T-helper 1 cell treated with Interleukin-12 subunit alpha and Interleukin-12 subunit beta and Interleukin-4 antibody, amounts not matched to agents 30 μg/mL and 1 μg/mL, for 36 hours (primary cell): Measurements from ENCODE around the gene GNAL.
"Not testable (repeated sequence)": the region's sequence is repeated elsewhere in the genome, so short reads cannot be mapped to it uniquely, and the experiment has no call there.

Source experiments
- H3K27ac Mint-ChIP-seq: one replicate; pipeline ENCODE4 v1.8.0; 2021; ENCODE audit warnings: mild to moderate bottlenecking, mixed read lengths
- H3K27me3 Mint-ChIP-seq: one replicate; pipeline ENCODE4 v1.8.0; 2021; ENCODE audit warnings: low read depth, mixed read lengths
- H3K36me3 Mint-ChIP-seq: one replicate; pipeline ENCODE4 v1.8.0; 2021; ENCODE audit warnings: low read depth, mixed read lengths
- H3K4me1 Mint-ChIP-seq: one replicate; pipeline ENCODE4 v1.8.0; 2021; ENCODE audit warnings: low read depth, mixed read lengths
- H3K4me3 Mint-ChIP-seq: one replicate; pipeline ENCODE4 v1.8.0; 2021; ENCODE audit warnings: mild to moderate bottlenecking, moderate library complexity, mixed read lengths
- H3K9me3 Mint-ChIP-seq: one replicate; pipeline ENCODE4 v1.8.0; 2021; ENCODE audit warnings: mixed read lengths

GNAL gene

DNA sequence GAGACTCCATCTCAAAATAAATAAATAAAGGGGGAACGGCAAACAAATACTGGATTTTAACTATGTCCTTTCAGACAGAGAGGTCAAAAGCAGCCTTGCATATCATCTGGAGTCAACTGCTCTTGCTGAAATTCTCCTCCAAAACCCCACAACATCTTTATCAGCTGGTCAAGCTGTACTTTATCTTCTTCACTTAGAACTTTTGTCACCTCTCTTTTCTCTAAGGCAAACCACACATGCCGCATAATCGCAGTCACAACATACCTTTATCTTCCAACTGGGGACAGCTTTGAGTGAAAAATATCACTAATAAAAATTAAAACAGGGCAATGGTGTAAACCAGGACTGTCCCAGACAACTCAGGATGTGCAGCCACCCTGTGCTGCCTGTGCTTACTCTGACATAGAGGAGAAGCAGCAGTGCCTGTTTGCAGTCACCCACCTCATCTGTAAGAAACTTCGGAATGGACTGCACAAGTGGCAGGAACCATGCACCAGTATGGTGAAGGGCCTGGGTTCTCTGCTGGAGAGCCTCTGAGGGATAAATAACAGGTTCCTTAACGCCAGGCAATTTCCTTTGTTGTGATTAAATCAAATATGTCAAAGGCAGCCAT lies 212.9 kb downstream of the GNAL start:
- no peak overlapping the region for H3K4me3 Mint-ChIP-seq
- H3K4me1 Mint-ChIP-seq: peaks cover 9% of the 10 kb centered on the region
- H3K9me3 Mint-ChIP-seq: no peaks in the 10 kb centered on the region
- no peak overlapping the region for H3K27ac Mint-ChIP-seq
- no peaks in the 10 kb centered on the region for H3K27me3 Mint-ChIP-seq
- H3K36me3 Mint-ChIP-seq: peaks cover 22% of the 10 kb centered on the region

DNA sequence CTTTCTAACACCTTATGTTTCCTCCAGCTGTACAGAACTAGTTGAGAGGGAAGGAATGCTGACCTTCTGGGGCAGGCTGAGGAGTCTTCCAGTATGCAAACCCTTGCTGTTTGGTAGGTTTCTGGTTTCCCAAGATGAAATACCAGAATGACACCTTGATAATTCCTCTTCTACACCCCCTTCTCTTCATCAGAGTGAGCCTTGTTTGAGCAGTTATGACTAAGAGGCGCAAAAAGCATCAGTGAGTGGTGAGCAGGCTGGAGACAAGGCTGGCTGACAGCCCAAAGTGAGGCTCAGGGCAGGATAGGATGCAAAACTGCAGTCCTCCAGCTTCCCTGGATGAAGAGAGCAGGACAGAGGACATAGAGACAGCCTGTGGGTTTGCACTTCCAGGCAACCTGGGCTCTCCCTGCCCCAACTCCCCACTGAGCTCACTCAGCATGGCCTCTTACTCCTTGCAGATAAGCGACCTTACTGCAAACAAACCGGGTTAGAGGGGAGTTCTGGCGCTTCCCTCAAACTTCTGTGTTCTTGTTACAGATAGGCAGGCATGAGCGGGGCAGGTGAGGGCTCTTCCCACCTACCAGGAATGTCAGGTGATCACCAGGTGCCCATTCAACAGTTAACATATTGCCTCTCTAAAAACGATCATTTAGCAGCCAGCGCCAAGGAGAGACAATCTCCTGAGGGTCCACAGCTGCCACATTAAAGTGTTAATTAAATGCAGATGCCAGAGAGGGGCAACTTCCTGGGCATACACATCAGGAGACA lies 213.6 kb downstream of the GNAL start:
- peaks cover 14% of the 10 kb centered on the region for H3K4me1 Mint-ChIP-seq
- H3K36me3 Mint-ChIP-seq: peaks cover 15% of the 10 kb centered on the region
- no peak overlapping the region for H3K27ac Mint-ChIP-seq
- no peak overlapping the region for H3K4me3 Mint-ChIP-seq
- H3K27me3 Mint-ChIP-seq: no peaks in the 10 kb centered on the region
- H3K9me3 Mint-ChIP-seq: no peaks in the 10 kb centered on the region

DNA sequence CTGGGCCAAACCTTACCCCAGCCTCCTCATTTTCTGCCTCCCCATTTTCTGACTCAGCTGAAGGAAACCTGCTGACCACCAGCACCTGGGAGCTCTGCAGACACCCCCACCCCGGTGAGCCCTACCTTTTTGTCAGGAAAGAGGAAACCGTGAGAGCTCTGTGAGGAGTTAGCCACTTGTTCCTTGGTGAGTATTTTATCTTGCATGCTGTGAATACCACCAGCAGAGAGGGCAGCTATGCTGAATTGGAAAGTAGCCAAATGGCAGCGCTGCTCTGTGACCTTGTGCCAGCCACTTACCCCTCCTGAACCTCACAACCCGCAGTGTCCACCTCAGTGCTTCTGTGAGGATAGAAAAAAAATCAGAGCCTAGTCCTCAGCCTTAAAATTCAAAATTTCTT lies 216.5 kb downstream of the GNAL start:
- Mint-ChIP-seq H3K4me1 (peaks cover 22% of the 10 kb centered on the region), H3K36me3 (peaks cover 15% of the 10 kb centered on the region), H3K4me3 (peak overlapping the region; percentile 42), H3K27ac (peak overlapping the region; percentile 26), H3K27me3 (no peaks in the 10 kb centered on the region), H3K9me3 (no peaks in the 10 kb centered on the region)

DNA sequence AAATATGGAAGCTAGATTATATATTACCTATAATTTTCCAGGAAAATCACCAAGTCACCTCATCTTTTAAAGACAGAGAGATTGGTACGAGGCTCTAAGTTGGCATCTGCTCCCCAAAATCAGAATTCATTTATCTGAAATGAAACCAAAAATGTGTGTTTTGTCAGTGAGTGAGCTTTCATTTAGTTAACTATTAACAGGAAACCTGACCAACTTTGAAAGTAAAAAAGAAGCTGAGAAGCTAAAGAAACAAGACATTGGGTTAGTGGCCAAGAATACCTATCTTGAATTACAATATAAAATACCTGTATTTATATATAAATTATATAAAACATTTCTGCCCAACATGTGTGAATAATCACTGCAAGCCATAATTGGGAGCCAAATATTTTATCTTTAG lies 217.1 kb downstream of the GNAL start:
- H3K36me3 Mint-ChIP-seq: peaks cover 15% of the 10 kb centered on the region
- H3K4me3 Mint-ChIP-seq: peak overlapping the region; percentile 42
- H3K27ac Mint-ChIP-seq: peak overlapping the region; percentile 26
- no peaks in the 10 kb centered on the region for H3K9me3 Mint-ChIP-seq
- H3K4me1 Mint-ChIP-seq: peaks cover 22% of the 10 kb centered on the region
- no peaks in the 10 kb centered on the region for H3K27me3 Mint-ChIP-seq

DNA sequence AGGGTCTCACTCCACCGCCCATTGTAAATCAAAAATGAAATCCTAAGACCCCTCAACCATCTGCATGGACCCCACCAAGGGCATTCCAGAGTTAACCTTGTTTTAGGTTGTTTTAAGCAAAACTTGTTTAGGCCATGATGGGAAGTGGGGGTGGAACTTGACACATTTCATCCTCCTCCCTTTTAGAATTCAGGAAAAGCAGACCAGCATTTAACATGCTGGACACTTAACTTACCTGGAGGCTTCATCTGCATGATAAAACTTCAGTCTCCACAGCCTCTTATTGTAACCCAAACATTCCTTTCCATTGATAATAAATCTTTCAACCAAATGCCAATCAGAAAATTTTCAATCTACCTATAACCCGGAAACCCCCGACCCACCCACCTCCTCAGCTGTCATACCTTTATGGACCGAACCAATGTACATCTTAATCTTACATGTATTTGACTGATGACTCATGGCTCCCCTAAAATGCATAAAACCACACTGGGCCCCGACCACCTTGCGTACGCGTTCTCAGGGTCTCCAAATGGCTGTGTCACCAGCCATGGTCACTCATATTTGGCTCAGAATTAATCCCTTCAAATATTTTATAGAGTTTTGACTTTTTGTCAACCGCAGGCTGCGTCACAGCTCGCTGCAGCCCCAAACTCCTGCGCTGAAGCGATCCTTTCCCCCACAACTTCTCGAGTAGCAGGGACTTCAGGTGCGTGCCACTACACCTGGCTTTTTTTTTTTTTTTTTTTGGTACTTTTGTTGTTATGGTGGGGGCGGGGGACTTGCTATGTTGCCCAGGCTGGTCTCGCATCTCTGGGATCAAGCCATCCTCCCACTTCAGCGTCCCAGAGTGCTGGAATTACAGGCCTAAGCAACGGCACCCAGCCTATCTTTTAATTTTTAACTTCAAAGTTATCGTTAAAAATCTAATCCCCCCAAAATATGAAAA lies 218.1 kb downstream of the GNAL start:
- Mint-ChIP-seq H3K4me3 (peak overlapping the region; percentile 86), H3K27me3 (no peaks in the 10 kb centered on the region), H3K9me3 (no peaks in the 10 kb centered on the region), H3K36me3 (peaks cover 9% of the 10 kb centered on the region), H3K27ac (peak overlapping the region; percentile 84), H3K4me1 (peaks cover 22% of the 10 kb centered on the region)

DNA sequence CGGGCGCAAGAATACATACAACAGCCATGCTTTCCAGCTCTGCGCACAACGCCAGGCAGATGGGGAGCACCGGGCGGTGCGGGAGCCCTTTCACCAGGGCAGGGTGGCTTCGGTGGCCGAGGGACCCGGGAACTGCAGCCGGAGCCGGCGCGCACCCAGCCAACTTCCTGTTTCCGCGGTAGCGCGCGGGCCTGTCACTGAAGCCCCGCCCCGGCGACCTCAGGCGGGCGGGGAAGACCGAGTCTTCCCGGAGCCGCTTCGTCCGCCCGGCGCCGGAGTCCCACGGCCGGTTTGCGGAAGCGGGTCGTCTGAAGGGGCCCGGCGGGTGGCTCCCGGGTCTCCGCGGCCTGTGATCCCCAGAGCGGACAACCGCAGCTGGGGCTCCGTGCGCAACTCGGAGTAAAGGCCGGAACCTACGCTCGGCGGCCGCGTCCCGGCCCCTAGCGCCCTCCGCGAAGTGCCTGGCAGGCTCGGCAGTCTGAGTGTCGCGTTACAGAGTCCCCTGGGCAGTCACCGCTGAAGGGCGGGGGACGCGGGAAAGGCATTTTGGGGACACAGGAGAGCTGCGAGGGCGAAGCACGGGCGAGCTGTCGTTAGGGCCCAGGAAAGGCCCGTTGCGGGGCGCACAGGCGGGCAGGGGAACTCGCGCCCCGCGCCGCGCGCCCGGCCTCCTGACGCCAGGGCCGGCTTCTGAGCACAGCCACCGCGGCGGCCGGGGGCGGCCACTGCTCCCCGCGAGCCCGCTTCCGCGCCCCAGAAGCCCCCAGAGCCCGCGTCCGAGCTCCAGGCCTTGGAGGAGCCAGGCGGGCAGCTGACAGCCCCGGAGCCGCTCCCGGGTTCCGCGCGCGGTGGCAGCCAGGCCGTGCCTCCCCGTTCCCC lies 219.4 kb downstream of the GNAL start, which contains the start of gene MPPE1:
TSS of gene MPPE1 (minus strand) at position 136 of the 879 bp plus-strand sequence. CDS start 11,053 bp downstream, outside the sequence.
- peak within 1 kb of the TSS; percentile 86 for H3K4me3 Mint-ChIP-seq
- H3K9me3 Mint-ChIP-seq: no peaks in the 10 kb centered on the region
- H3K4me1 Mint-ChIP-seq: peaks cover 22% of the 10 kb centered on the region
- H3K27ac Mint-ChIP-seq: peak within 1 kb of the TSS; percentile 93
- peaks cover 8% of the 10 kb centered on the region for H3K36me3 Mint-ChIP-seq
- H3K27me3 Mint-ChIP-seq: no peaks in the 10 kb centered on the region

DNA sequence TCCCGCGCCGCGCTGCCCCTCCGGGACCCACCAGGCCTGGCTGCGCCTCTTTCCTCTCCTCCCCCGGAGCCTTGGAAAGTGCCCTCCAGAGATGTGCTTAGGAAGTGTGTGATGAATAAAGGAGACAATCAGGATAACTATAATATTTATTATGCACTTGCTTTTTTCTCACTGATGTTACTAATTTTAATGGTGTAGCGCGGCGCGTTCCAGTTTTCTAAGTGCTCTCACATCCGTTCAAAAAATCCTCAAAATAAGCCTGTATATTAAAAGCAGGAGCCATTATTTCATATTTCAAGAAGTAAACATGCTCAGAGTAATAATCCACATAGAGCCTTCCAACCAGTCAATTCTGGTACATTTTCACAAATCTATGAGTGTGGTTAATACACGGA lies 220.0 kb downstream of the GNAL start:
- peak overlapping the region; percentile 93 for H3K27ac Mint-ChIP-seq
- H3K27me3 Mint-ChIP-seq: no peaks in the 10 kb centered on the region
- peak overlapping the region; percentile 86 for H3K4me3 Mint-ChIP-seq
- H3K4me1 Mint-ChIP-seq: peaks cover 19% of the 10 kb centered on the region
- H3K36me3 Mint-ChIP-seq: peaks cover 4% of the 10 kb centered on the region
- H3K9me3 Mint-ChIP-seq: no peaks in the 10 kb centered on the region

DNA sequence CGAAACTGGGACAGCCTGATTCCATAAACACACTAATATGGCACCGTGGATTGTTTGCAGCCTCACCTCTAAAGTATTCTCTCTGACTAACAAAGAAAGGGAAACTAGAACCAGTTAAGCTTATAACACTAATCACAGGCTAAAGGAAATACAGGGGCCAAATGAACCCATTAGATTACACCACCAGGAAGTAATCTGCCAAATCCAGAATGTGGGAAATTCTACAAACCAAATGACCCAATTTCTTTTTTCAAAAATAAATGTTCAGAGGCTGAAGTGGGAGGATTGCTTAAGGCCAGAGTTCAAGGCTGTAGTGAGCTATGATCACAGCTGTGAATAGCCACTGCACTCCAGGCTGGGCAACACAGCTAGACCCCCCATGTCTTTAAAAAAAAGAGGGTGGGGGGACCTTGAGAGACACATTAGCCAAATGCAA lies 220.5 kb downstream of the GNAL start:
- Mint-ChIP-seq H3K27ac (peak overlapping the region; percentile 93), H3K36me3 (peaks cover 4% of the 10 kb centered on the region), H3K4me3 (peak overlapping the region; percentile 86), H3K27me3 (no peaks in the 10 kb centered on the region), H3K4me1 (peaks cover 19% of the 10 kb centered on the region), H3K9me3 (no peaks in the 10 kb centered on the region)

DNA sequence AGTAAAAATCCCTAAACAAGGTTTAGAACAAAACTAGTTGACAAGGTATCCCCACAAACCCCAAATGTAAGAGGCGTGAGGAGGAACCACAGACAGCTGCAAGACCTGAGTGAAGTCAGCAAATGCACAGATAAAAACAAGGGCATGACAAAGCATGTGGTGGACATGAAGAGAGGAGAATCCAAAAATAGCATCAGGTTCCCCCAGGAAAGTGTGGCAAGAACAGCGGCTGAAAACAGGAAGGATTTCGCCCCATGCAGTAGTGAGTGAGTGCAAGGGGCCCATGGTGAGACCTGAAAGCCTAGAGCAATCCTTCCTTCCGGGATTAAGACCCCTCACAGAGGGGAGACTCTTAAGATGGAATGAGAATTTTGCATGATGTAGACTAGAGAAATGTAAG lies 227.8 kb downstream of the GNAL start:
- not testable (repeated sequence) for H3K4me3 Mint-ChIP-seq, H3K27me3 Mint-ChIP-seq, H3K36me3 Mint-ChIP-seq, H3K4me1 Mint-ChIP-seq, H3K27ac Mint-ChIP-seq, H3K9me3 Mint-ChIP-seq

DNA sequence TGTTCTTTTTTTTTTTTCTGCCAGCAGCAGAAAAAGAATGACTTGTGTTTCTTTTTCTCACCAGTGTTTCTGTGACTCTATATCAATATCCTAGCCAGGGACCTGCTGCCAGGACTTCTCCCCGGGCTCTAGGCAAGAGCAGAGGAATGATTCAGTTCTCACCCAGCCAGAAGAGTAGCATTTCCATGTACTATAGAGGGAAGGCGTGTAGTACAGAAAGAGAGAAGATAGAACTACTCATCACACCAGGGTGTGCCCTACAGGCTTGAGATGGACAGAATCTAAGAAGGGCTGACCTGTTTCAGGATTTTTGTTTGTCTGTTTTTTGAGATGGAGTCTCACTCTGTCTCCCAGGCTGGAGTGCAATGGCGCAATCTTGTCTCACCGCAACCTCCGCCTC lies 230.5 kb downstream of the GNAL start:
- H3K9me3 Mint-ChIP-seq, H3K36me3 Mint-ChIP-seq, H3K27ac Mint-ChIP-seq, H3K27me3 Mint-ChIP-seq, H3K4me3 Mint-ChIP-seq, H3K4me1 Mint-ChIP-seq: not testable (repeated sequence)

DNA sequence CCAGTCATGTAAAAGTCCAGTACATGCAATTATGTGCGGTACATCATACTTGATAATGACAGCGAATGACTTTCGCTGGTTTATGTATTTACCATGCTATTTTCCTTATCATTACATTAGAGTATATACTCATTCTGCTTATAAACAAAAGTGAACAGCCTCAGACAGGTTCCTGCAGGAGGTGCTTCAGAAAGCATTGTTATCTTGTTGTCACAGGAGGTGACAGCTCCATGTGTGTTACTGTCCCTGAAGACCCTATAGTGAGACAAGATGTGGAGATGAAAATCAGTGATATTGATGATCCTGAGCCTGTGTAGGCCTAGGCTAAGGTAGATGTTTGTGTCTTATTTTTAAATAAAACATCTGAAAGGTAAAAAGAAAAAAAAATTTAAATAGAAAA lies 234.4 kb downstream of the GNAL start:
- Mint-ChIP-seq H3K36me3 (no peaks in the 10 kb centered on the region), H3K9me3 (no peaks in the 10 kb centered on the region), H3K4me3 (no peak overlapping the region), H3K27me3 (no peaks in the 10 kb centered on the region), H3K4me1 (peaks cover 3% of the 10 kb centered on the region), H3K27ac (no peak overlapping the region)

DNA sequence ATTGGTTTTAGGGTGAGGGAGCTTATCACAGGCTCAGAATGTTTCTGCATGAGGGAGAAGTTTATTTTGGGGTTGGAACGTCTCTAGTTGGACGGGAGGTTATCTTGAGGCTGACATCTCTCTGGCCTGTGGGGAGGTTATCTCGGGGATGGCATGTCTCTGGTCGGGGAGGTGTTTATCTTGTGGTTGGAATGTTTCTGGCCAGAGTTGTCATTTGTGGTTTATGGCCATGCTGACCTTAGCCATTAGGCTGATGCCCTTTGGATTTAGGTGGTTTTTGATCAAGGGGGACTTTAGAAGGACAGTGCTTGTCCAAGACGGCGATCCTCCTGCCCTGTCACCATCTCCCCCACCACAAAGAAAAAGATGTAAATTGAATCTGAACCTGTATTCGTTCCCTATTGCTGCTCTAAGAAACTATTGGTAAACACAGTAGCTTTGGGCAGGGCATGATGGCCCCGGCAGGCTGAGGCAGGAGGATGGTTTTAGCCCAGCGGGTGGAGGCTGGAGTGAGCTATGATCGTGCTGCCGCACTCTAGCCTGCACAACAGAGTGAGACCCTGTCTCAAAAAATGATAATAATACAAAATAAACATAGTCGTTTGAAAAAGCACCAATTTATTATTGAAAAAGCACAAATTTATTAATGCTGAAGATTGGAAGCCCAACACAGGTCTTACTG lies 236.9 kb downstream of the GNAL start:
- Mint-ChIP-seq H3K9me3 (no peaks in the 10 kb centered on the region), H3K27me3 (no peaks in the 10 kb centered on the region), H3K36me3 (no peaks in the 10 kb centered on the region), H3K4me1 (no peaks in the 10 kb centered on the region), H3K4me3 (no peak overlapping the region), H3K27ac (no peak overlapping the region)

DNA sequence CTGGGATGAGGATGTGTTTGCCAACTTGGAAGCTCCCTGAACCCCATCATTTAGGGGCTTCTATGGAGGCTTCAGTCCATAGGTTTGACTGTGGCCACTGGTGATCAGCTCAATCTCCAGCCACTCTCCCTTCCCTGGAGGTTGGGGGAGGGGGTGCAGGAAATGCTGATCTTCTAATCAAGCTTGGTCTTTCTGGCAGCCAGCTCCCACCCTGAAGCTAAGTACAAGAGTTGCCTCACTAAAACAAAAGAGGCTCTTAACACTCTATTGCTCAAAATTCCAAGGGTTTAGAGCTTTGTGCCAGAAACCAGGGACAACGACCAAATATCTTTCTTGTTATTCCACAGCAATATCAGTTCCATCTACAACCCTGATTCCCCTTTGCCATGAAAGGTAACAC lies 238.4 kb downstream of the GNAL start:
- H3K4me3 Mint-ChIP-seq: no peak overlapping the region
- H3K27me3 Mint-ChIP-seq: no peaks in the 10 kb centered on the region

More for the DNA sequence above, 238.4 kb downstream of the GNAL start:
- Mint-ChIP-seq H3K36me3 (no peaks in the 10 kb centered on the region), H3K4me1 (no peaks in the 10 kb centered on the region), H3K9me3 (no peaks in the 10 kb centered on the region), H3K27ac (no peak overlapping the region)
